Measurements from ENCODE around the gene RNGTT. TPM values are rescaled to one million over a fixed set of nuclear protein-coding genes. Genes with fewer than 3 reads are reported as not detected.

Gene RNGTT
- total RNA-seq, 3 donors from 2014 or later = 9.1 to 30.3 (median 22.6) TPM

GRCh38 chr6:88919032-88919431 is 44.4 kb downstream of the RNGTT start:
- H3K4me1 ChIP-seq = no peaks in the 10 kb centered on the region
- H3K27ac ChIP-seq = no peak overlapping the region
- no peak for DNase-seq (ENCODE audit: low spot score in 2 of 2)
- H3K36me3 ChIP-seq = no peaks in the 10 kb centered on the region
- peaks cover 0 to 7% of the 10 kb centered on the region in 2 donors for H3K9me3 ChIP-seq
- intact Hi-C loops (cut with DNase I; ENCODE audit: low total_unique reads) = no loop called here
- H3K4me3 ChIP-seq = no peak overlapping the region
- no peaks in the 10 kb centered on the region for H3K27me3 ChIP-seq
- TF ChIP-seq POLR2AphosphoS5 (IDR thresholded peaks at IDR 0.05) (no peak), CTCF (IDR thresholded peaks at IDR 0.05) (no peak), POLR2A (IDR thresholded peaks at IDR 0.05) (no peak)

GRCh38 chr6:88916615-88917208 is 46.7 kb downstream of the RNGTT start:
- TF ChIP-seq POLR2A (IDR thresholded peaks at IDR 0.05) (no peak), CTCF (IDR thresholded peaks at IDR 0.05) (no peak), POLR2AphosphoS5 (IDR thresholded peaks at IDR 0.05) (no peak)
- DNase-seq (ENCODE audit: low spot score in 2 of 2) = no peak
- intact Hi-C loops (cut with DNase I; ENCODE audit: low total_unique reads) = no loop called here
- H3K36me3 ChIP-seq = no peaks in the 10 kb centered on the region
- peaks cover 0 to 7% of the 10 kb centered on the region in 2 donors for H3K9me3 ChIP-seq
- no peak overlapping the region for H3K27ac ChIP-seq
- no peaks in the 10 kb centered on the region for H3K4me1 ChIP-seq
- no peaks in the 10 kb centered on the region for H3K27me3 ChIP-seq
- H3K4me3 ChIP-seq = no peak overlapping the region

GRCh38 chr6:88914895-88915598 is 48.4 kb downstream of the RNGTT start:
- H3K4me1 ChIP-seq = no peaks in the 10 kb centered on the region
- intact Hi-C loops (cut with DNase I; ENCODE audit: low total_unique reads) = no loop called here
- TF ChIP-seq POLR2AphosphoS5 (IDR thresholded peaks at IDR 0.05) (no peak), CTCF (IDR thresholded peaks at IDR 0.05) (no peak), POLR2A (IDR thresholded peaks at IDR 0.05) (no peak)
- H3K4me3 ChIP-seq = no peak overlapping the region
- H3K27me3 ChIP-seq = no peaks in the 10 kb centered on the region
- H3K9me3 ChIP-seq = peaks cover 0 to 7% of the 10 kb centered on the region in 2 donors
- no peak overlapping the region for H3K27ac ChIP-seq
- no peak for DNase-seq (ENCODE audit: low spot score in 2 of 2)
- no peaks in the 10 kb centered on the region for H3K36me3 ChIP-seq

- Histone ChIP-seq H3K4me1 (no peaks in the 10 kb centered on the region), H3K36me3 (no peaks in the 10 kb centered on the region), H3K27ac (no peak overlapping the region), H3K27me3 (no peaks in the 10 kb centered on the region), H3K9me3 (peaks cover 0 to 7% of the 10 kb centered on the region in 2 donors), H3K4me3 (no peak overlapping the region)
- no peak for DNase-seq (ENCODE audit: low spot score in 2 of 2)
- no peak for TF ChIP-seq POLR2A (IDR thresholded peaks at IDR 0.05)
- no peak for TF ChIP-seq CTCF (IDR thresholded peaks at IDR 0.05)
- no peak for TF ChIP-seq POLR2AphosphoS5 (IDR thresholded peaks at IDR 0.05)
- intact Hi-C loops (cut with DNase I; ENCODE audit: low total_unique reads) = no loop called here
Measured at GRCh38 chr6:88914180-88914579, 49.2 kb downstream of the RNGTT start.

- no peak for TF ChIP-seq CTCF (IDR thresholded peaks at IDR 0.05)
- TF ChIP-seq POLR2AphosphoS5 (IDR thresholded peaks at IDR 0.05) = no peak
- no peak for TF ChIP-seq POLR2A (IDR thresholded peaks at IDR 0.05)
- Histone ChIP-seq H3K27me3 (no peaks in the 10 kb centered on the region), H3K36me3 (no peaks in the 10 kb centered on the region), H3K4me3 (no peak overlapping the region), H3K4me1 (no peaks in the 10 kb centered on the region), H3K27ac (no peak overlapping the region), H3K9me3 (peaks cover 0 to 7% of the 10 kb centered on the region in 2 donors)
- DNase-seq (ENCODE audit: low spot score in 2 of 2) = no peak
- intact Hi-C loops (cut with DNase I; ENCODE audit: low total_unique reads) = no loop called here
Measured at GRCh38 chr6:88913471-88913870, 49.9 kb downstream of the RNGTT start.
